Measurements from ENCODE around the gene EMID1.

DNA sequence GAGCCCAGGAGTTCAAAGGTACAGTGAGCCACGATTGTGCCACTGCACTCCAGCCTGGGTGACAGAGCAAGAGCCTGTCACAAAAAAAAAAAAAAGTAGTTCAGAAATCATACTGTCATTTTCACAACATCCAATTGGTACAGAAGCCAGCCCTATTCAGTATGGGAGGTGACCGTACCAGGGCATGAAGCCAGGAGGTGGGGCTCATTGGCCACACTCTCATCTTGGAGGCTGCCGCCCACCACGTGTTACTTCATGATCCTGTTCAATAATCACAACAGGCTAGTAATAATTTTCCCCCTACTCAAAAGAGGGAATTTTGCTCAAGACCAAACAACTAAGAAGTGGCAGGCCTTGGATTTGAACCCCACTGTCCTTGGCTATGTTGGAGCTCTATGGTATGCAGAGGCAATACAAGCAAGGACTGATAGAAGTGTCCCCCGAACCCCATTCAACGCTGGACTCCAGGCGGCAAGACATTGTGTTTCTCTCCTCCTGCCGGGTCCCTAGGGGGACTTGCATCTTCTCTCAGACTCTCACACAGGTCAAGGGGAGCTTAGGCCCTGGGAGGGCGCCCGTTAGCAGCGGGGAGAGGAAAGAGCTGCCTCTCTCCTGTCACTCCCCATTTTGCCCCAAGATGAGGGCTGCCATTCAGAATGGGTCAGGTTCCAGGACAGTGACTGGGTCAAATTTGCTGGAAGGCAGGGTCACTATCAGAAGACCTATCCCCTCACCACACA is 40.2 kb upstream of the EMID1 start:
- TF ChIP-seq, protein P1, sequence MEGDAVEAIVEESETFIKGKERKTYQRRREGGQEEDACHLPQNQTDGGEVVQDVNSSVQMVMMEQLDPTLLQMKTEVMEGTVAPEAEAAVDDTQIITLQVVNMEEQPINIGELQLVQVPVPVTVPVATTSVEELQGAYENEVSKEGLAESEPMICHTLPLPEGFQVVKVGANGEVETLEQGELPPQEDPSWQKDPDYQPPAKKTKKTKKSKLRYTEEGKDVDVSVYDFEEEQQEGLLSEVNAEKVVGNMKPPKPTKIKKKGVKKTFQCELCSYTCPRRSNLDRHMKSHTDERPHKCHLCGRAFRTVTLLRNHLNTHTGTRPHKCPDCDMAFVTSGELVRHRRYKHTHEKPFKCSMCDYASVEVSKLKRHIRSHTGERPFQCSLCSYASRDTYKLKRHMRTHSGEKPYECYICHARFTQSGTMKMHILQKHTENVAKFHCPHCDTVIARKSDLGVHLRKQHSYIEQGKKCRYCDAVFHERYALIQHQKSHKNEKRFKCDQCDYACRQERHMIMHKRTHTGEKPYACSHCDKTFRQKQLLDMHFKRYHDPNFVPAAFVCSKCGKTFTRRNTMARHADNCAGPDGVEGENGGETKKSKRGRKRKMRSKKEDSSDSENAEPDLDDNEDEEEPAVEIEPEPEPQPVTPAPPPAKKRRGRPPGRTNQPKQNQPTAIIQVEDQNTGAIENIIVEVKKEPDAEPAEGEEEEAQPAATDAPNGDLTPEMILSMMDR (conservative IDR thresholded peaks at IDR 0.05; ENCODE audit: low read length), result 0 out of 2 replicates have a peak, but pooled peaks have one; percentile 14
- TF ChIP-seq EZH2phosphoT487 (IDR thresholded peaks at IDR 0.05; ENCODE audit: borderline replicate concordance), result no peak

All from Loucy (cell line).